Calu3 (cell line): ENCODE results near the gene CTXN1. TPM values are rescaled to one million over a fixed set of nuclear protein-coding genes. Genes with fewer than 3 reads are reported as not detected.

Experiments
- BruUV-seq: library from RNA; stranded (reverse); fragments of 400-500 nt; replicated peaks from 2 replicates; lab custom pipeline; 2021; lab: Mats Ljungman, UMichigan
- CTCF ChIA-PET: fragments of 300-600 bp; sonication (Branson Sonifier 250); formaldehyde crosslinking; loops from one replicate; lab custom pipeline; 2022; ENCODE audit warnings: antibody characterized with exemption; lab: Charles Lee
- DNase-seq: peaks from one replicate; pipeline ENCODE4 v3.0.0; 2022
- H3K27ac Mint-ChIP-seq: one replicate; pipeline ENCODE4 v1.8.0; 2022; ENCODE audit warnings: mixed read lengths; ENCODE audit not compliant: unreplicated experiment
- H3K27me3 Mint-ChIP-seq: one replicate; pipeline ENCODE4 v1.8.0; 2022; ENCODE audit warnings: mixed read lengths; ENCODE audit not compliant: unreplicated experiment
- H3K36me3 Mint-ChIP-seq: one replicate; pipeline ENCODE4 v1.8.0; 2022; ENCODE audit warnings: mild to moderate bottlenecking, moderate library complexity, mixed read lengths; ENCODE audit not compliant: insufficient read depth, unreplicated experiment
- H3K4me1 Mint-ChIP-seq: one replicate; pipeline ENCODE4 v1.8.0; 2022; ENCODE audit warnings: mild to moderate bottlenecking, low read depth, mixed read lengths; ENCODE audit not compliant: unreplicated experiment
- H3K4me3 Mint-ChIP-seq: one replicate; pipeline ENCODE4 v1.8.0; 2022; ENCODE audit warnings: mild to moderate bottlenecking, low read depth, moderate library complexity, mixed read lengths; ENCODE audit not compliant: unreplicated experiment
- H3K9me3 Mint-ChIP-seq: one replicate; pipeline ENCODE4 v1.8.0; 2022; ENCODE audit warnings: low read depth, mixed read lengths; ENCODE audit not compliant: unreplicated experiment
- CTCF ChIP-seq: fragments of 200-600 bp; IDR thresholded peaks from one replicate; pipeline ENCODE4 v1.8.0; 2022; ENCODE audit warnings: antibody characterized with exemption; ENCODE audit not compliant: unreplicated experiment
- intact Hi-C: fragments of 100-400 bp; cut with micrococcal nuclease; formaldehyde crosslinking; loops from one replicate; pipeline ENCODE4 v1.10.0; 2022; ENCODE audit not compliant: unreplicated experiment
- total RNA-seq: library from RNA; stranded (reverse); gene quantifications from 2 replicates; pipeline ENCODE4 v1.2.3, GENCODE V29; 2022

The CTXN1 gene
- total RNA-seq, 1 experiment from 2014 or later = 12.2 TPM

DNA sequence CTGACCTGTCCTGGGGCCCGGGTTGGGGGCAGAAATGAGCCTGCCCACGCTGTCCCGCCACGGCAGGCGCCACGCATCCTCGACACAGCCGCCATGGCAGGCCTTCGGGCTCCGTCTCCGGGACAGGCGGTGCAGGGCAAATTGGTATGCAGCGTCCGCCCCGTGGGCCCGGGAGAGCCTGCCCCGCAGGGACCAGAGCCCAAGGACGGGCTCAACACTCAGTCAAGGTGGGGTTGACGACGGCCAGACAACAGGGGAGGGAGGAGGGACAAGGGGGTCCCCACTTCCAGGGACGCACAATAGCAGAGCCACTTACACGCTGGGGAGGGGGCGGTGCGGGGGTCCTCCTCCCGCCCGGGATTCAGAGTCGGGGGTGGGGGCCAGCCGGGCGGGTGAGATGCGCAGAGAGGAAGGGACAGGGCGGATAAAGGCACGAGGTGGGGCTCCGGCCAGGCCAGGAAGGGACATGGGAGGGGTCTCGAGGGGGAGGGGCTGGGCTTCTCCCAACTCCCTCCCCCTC, 1.2 kb downstream of the CTXN1 start:
- no peaks in the 10 kb centered on the region for H3K9me3 Mint-ChIP-seq
- no peak for DNase-seq
- no peaks in the 10 kb centered on the region for H3K27me3 Mint-ChIP-seq
- TSS peak; percentile 37 for BruUV-seq
- H3K4me3 Mint-ChIP-seq = peak overlapping the region; percentile 66
- peak overlapping the region; percentile 61 for H3K27ac Mint-ChIP-seq
- intact Hi-C loops = no loop called here
- TF ChIP-seq CTCF = no peak
- peaks cover 50% of the 10 kb centered on the region for H3K36me3 Mint-ChIP-seq
- H3K4me1 Mint-ChIP-seq = peaks cover 11% of the 10 kb centered on the region
- CTCF ChIA-PET = interaction anchor here (0.7 kb wide), 1 partner anchor 590 kb away, joined by 4 read pairs; no protein-coding TSS in a partner anchor

DNA sequence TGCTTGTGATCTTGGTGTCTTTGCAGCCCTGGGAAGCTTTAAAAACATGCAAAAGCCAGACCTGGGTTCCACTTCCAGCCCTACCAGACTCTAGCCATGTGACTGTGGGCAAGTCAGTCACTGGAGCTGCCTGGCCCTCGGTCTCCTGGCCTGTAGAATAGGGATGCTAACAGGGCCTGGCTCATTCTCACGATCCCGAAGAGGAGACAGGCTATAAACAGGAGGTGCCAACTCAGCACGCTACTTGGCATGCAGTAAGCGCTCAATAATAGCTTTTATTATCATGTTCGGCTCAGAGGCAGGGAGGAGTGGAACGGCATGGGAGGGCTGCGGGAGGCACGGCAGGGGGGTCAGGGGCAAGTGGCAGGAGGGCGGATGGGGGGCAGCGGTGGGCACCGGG, 1.7 kb downstream of the CTXN1 start:
- H3K4me3 Mint-ChIP-seq = no peak overlapping the region
- peaks cover 51% of the 10 kb centered on the region for H3K36me3 Mint-ChIP-seq
- TF ChIP-seq CTCF = no peak
- H3K27me3 Mint-ChIP-seq = no peaks in the 10 kb centered on the region
- DNase-seq = no peak
- BruUV-seq = no TSS peak
- H3K27ac Mint-ChIP-seq = no peak overlapping the region
- no peaks in the 10 kb centered on the region for H3K9me3 Mint-ChIP-seq
- intact Hi-C loops = no loop called here
- H3K4me1 Mint-ChIP-seq = peaks cover 16% of the 10 kb centered on the region
- CTCF ChIA-PET = interaction anchor here (0.7 kb wide), 1 partner anchor 591 kb away, joined by 4 read pairs; no protein-coding TSS in a partner anchor

DNA sequence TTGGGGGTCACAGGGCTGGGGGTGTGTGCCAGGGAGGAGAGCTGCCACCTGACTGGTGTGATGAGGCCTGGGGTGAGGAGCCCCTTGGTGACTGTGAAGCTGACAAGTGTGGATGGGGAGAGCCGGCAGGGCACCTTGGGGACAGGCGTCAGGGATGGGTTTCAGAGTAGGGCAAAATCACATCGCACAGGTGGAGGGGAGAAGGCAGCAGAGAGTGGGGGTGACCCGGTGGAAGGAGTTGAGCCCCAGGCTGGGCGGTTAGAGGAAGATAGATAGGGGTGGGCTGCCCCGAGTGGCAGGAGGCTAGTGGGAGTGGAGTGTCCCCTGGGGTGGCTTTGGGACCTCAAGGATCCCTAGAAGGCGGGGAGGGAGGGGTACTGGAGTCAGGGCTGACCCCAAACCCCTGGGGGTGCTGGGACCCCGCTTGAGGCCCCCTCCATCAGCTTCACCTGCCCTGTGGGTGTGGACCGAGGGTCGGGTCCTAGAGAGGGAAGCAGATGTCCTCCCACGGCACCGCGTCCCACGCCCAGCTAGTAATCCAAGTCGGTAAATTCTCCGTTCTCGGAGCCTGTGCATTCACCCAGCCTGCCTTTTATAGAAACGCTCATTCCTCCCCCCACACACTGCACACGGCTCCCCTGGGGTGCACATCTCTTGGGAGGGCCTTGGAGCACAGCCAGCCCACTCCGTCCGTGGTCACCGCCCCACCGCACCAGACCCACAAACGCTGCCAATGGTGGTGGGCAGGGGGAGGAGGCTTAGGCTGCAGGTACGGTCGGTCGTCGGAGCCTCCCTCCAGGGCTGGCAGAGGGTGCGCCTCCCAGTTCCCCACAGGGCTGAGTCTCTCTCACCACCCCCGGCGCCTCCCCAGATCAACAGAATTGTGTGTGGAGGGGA, 2.4 kb downstream of the CTXN1 start:
- CTCF ChIA-PET = interaction anchor here (0.7 kb wide), 1 partner anchor 591 kb away, joined by 4 read pairs; no protein-coding TSS in a partner anchor
- Mint-ChIP-seq H3K9me3 (no peaks in the 10 kb centered on the region), H3K4me3 (peak overlapping the region; percentile 5), H3K4me1 (peaks cover 9% of the 10 kb centered on the region), H3K36me3 (peaks cover 47% of the 10 kb centered on the region), H3K27ac (no peak overlapping the region), H3K27me3 (no peaks in the 10 kb centered on the region)
- no peak for TF ChIP-seq CTCF
- intact Hi-C loops = no loop called here
- BruUV-seq = no TSS peak
- DNase-seq = no peak

DNA sequence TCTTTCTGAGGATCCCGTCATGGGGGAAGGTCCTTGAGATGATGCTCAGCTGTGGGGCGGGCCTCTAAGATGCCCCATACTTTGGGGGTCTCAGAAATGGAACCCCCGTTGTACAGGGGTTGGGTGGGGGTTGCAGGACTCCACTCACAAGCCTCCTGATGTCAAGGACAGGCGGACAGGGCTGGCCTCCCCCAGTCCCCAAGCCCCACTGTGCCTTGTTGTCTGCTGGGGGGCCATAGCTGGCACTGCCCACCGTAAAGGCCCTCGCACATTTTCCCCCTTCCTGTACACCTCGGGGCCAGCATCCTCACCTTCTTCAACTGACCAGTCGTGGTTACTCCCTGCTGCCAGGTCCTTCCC, 3.1 kb downstream of the CTXN1 start:
- no TSS peak for BruUV-seq
- CTCF ChIA-PET = no interaction called here
- intact Hi-C loops = no loop called here
- no peak for TF ChIP-seq CTCF
- H3K27me3 Mint-ChIP-seq = no peaks in the 10 kb centered on the region
- H3K4me3 Mint-ChIP-seq = peak overlapping the region; percentile 5
- H3K9me3 Mint-ChIP-seq = no peaks in the 10 kb centered on the region
- no peak for DNase-seq
- no peak overlapping the region for H3K27ac Mint-ChIP-seq
- peaks cover 46% of the 10 kb centered on the region for H3K36me3 Mint-ChIP-seq
- peaks cover 8% of the 10 kb centered on the region for H3K4me1 Mint-ChIP-seq
